Thoracic aorta (tissue), 2 donors: ENCODE data around the gene LIME1. TPM values are rescaled to one million over a fixed set of nuclear protein-coding genes. Genes with fewer than 3 reads are reported as not detected.

Source experiments
- ATAC-seq: fragments of 150-250 bp; one replicate; pipeline ENCODE4 v1.8.0; 2017; ENCODE audit warnings: low read depth; ENCODE audit not compliant: insufficient number of reproducible peaks, low FRiP score
- DNase-seq: peaks from one replicate; pipeline ENCODE4 v3.0.0-alpha.2; 2020; ENCODE audit warnings: low spot score
- H3K27ac ChIP-seq, 2 donors: fragments of 200-600 bp; sonication (generic); 1 replicate in 1 of 2; 2 replicates in 1 of 2; pipeline ENCODE4 v1.5.1; 2016; ENCODE audit warnings: mild to moderate bottlenecking in 2 of 2, moderate library complexity in 2 of 2
- H3K27me3 ChIP-seq: fragments of 200-600 bp; sonication (generic); replicated peaks from 2 replicates; pipeline ENCODE4 v1.6.0; 2016; ENCODE audit warnings: mild to moderate bottlenecking; ENCODE audit not compliant: insufficient read depth
- H3K36me3 ChIP-seq: fragments of 200-600 bp; sonication (generic); one replicate; pipeline ENCODE4 v1.5.1; 2016
- H3K4me1 ChIP-seq, 2 donors: fragments of 200-600 bp; sonication (generic); 1 replicate in 1 of 2; 2 replicates in 1 of 2; pipeline versions ENCODE4 v1.5.1 to v1.6.0; 2016; ENCODE audit warnings: low read depth in 2 of 2, mild to moderate bottlenecking in 1 of 2; ENCODE audit not compliant: control insufficient read depth in 1 of 2
- H3K4me3 ChIP-seq: fragments of 200-600 bp; sonication (generic); 2 replicates; pipeline ENCODE4 v1.5.1; 2016; ENCODE audit warnings: mild to moderate bottlenecking
- H3K9me3 ChIP-seq: fragments of 200-600 bp; sonication (generic); 2 replicates; pipeline ENCODE4 v1.5.1; 2016
- CTCF ChIP-seq: fragments of 200-600 bp; sonication (generic); IDR thresholded peaks from one replicate; pipeline ENCODE4 v1.5.1; 2019; ENCODE audit warnings: antibody characterized with exemption
- total RNA-seq, 2 donors: library from RNA; depleted of rRNA; stranded (reverse); fragments of >200 nt; gene quantifications; one replicate each; pipeline versions ENCODE4 v1.1.0 to v1.2.3, GENCODE V29; 2016

LIME1 gene
- total RNA-seq, 2 donors from 2014 or later: 15.6 to 26.5 TPM

GRCh38 chr20:63759377-63759901 is 23.0 kb downstream of the LIME1 start:
- TF ChIP-seq CTCF: no peak
- no peaks in the 10 kb centered on the region for H3K4me1 ChIP-seq
- no peaks in the 10 kb centered on the region for H3K27me3 ChIP-seq
- H3K9me3 ChIP-seq: no peaks in the 10 kb centered on the region
- ATAC-seq (no peak), DNase-seq (no peak)
- H3K27ac ChIP-seq: no peak overlapping the region
- H3K4me3 ChIP-seq: no peak overlapping the region
- no peaks in the 10 kb centered on the region for H3K36me3 ChIP-seq

- H3K36me3 ChIP-seq: peaks cover 3% of the 10 kb centered on the region
- H3K27ac ChIP-seq: no peak overlapping the region
- DNase-seq (no peak), ATAC-seq (no peak)
- no peaks in the 10 kb centered on the region for H3K9me3 ChIP-seq
- H3K27me3 ChIP-seq: no peaks in the 10 kb centered on the region
- H3K4me3 ChIP-seq: no peak overlapping the region
- H3K4me1 ChIP-seq: no peaks in the 10 kb centered on the region
- TF ChIP-seq CTCF: no peak
Observed at GRCh38 chr20:63765082-63765873, 28.8 kb downstream of the LIME1 start.

- ATAC-seq (no peak), DNase-seq (no peak)
- TF ChIP-seq CTCF: no peak
- Histone ChIP-seq H3K36me3 (peaks cover 3% of the 10 kb centered on the region), H3K4me1 (no peaks in the 10 kb centered on the region), H3K9me3 (no peaks in the 10 kb centered on the region), H3K4me3 (no peak overlapping the region), H3K27ac (no peak overlapping the region), H3K27me3 (no peaks in the 10 kb centered on the region)
Observed at GRCh38 chr20:63765902-63766301, 29.4 kb downstream of the LIME1 start.

- no peak for ATAC-seq
- Histone ChIP-seq H3K9me3 (no peaks in the 10 kb centered on the region), H3K4me3 (no peak overlapping the region), H3K4me1 (no peaks in the 10 kb centered on the region), H3K36me3 (peaks cover 3% of the 10 kb centered on the region), H3K27ac (no peak overlapping the region), H3K27me3 (no peaks in the 10 kb centered on the region)
- no peak for TF ChIP-seq CTCF
- DNase-seq: no peak
Observed at GRCh38 chr20:63766695-63767426, 30.4 kb downstream of the LIME1 start.

GRCh38 chr20:63767456-63767855 is 31.0 kb downstream of the LIME1 start:
- TF ChIP-seq CTCF: no peak
- Histone ChIP-seq H3K36me3 (peaks cover 3% of the 10 kb centered on the region), H3K9me3 (no peaks in the 10 kb centered on the region), H3K27me3 (no peaks in the 10 kb centered on the region), H3K4me3 (no peak overlapping the region), H3K27ac (no peak overlapping the region), H3K4me1 (no peaks in the 10 kb centered on the region)
- ATAC-seq (no peak), DNase-seq (no peak)
